WTC11 (cell line): ENCODE measurements around the gene LEUTX. TPM values are rescaled to one million over a fixed set of nuclear protein-coding genes. Genes with fewer than 3 reads are reported as not detected.
A peak's percentile ranks its signal among the peaks of the same experiment; 100 is the strongest.

Source experiments
- ATAC-seq: fragments of 200-7000 bp; cut with Tn5 transposase; 2 replicates; pipeline ENCODE4 v1.10.0; 2021; ENCODE audit warnings: mild to moderate bottlenecking, moderate library complexity
- CTCF ChIA-PET: fragments of 300-600 bp; sonication (Branson Sonifier 250); formaldehyde crosslinking; loops from one replicate; lab custom pipeline; 2021; ENCODE audit warnings: antibody characterized with exemption; lab: Charles Lee
- POLR2A ChIA-PET: fragments of 350-600 bp; sonication (Branson Sonifier 250); formaldehyde crosslinking; loops from one replicate; lab custom pipeline; 2021; ENCODE audit warnings: antibody characterized with exemption; lab: Charles Lee
- DNase-seq: peaks from one replicate; pipeline ENCODE4 v3.0.0; 2021; ENCODE audit warnings: low spot score
- H3K27ac Mint-ChIP-seq: 2 replicates; pipeline ENCODE4 v1.8.0; 2021; ENCODE audit warnings: mixed read lengths
- H3K27me3 Mint-ChIP-seq: 2 replicates; pipeline ENCODE4 v1.8.0; 2021; ENCODE audit warnings: low read depth, mild to moderate bottlenecking, moderate library complexity, mixed read lengths
- H3K36me3 Mint-ChIP-seq: 2 replicates; pipeline ENCODE4 v1.8.0; 2021; ENCODE audit warnings: mixed read lengths
- H3K4me1 Mint-ChIP-seq: 2 replicates; pipeline ENCODE4 v1.8.0; 2022; ENCODE audit warnings: mixed read lengths
- H3K4me3 Mint-ChIP-seq: 2 replicates; pipeline ENCODE4 v1.8.0; 2021; ENCODE audit warnings: mild to moderate bottlenecking, moderate library complexity, mixed read lengths
- H3K9me3 Mint-ChIP-seq: 2 replicates; pipeline ENCODE4 v1.8.0; 2021; ENCODE audit warnings: mixed read lengths
- CDX4 ChIP-seq: fragments of 250-450 bp; sonication (Bioruptor Pico); IDR thresholded peaks from 2 replicates; pipeline ENCODE4 v1.9.0; 2021; ENCODE audit warnings: moderate library complexity, mild to moderate bottlenecking, inconsistent platforms, borderline replicate concordance
- EMX1 ChIP-seq: fragments of 250-450 bp; sonication (Bioruptor Pico); IDR thresholded peaks from 2 replicates; pipeline ENCODE4 v1.8.0; 2021; ENCODE audit warnings: mild to moderate bottlenecking
- ERG ChIP-seq: fragments of 250-450 bp; sonication (Bioruptor Pico); IDR thresholded peaks from 2 replicates; pipeline ENCODE4 v1.8.0; 2021; ENCODE audit warnings: mild to moderate bottlenecking
- IRF1 ChIP-seq: sonication (generic); formaldehyde crosslinking; IDR thresholded peaks from 2 replicates; pipeline ENCODE4 v1.8.0; 2023; ENCODE audit warnings: missing genetic modification reagents
- MAX ChIP-seq: sonication (generic); formaldehyde crosslinking; IDR thresholded peaks from 2 replicates; pipeline ENCODE4 v1.8.0; 2022; ENCODE audit warnings: mild to moderate bottlenecking, missing genetic modification reagents
- MXD4 ChIP-seq: fragments of 250-450 bp; sonication (Bioruptor Pico); IDR thresholded peaks from 2 replicates; pipeline ENCODE4 v1.8.0; 2021; ENCODE audit warnings: mild to moderate bottlenecking, moderate library complexity, borderline replicate concordance
- NFATC4 ChIP-seq: fragments of 250-450 bp; sonication (Bioruptor Pico); IDR thresholded peaks from 2 replicates; pipeline ENCODE4 v1.9.0; 2021; ENCODE audit warnings: mild to moderate bottlenecking
- NFYB ChIP-seq: sonication (generic); formaldehyde crosslinking; conservative IDR thresholded peaks from 2 replicates; pipeline ENCODE4 v1.8.0; 2022; ENCODE audit warnings: low read depth, missing genetic modification reagents
- NR2C2 ChIP-seq: sonication (generic); formaldehyde crosslinking; IDR thresholded peaks from 2 replicates; pipeline ENCODE4 v1.8.0; 2022; ENCODE audit warnings: mild to moderate bottlenecking, missing genetic modification reagents
- PREB ChIP-seq: sonication (generic); formaldehyde crosslinking; IDR thresholded peaks from 2 replicates; pipeline ENCODE4 v1.8.1; 2022; ENCODE audit warnings: mild to moderate bottlenecking, missing genetic modification reagents, moderate library complexity, borderline replicate concordance
- PRRX2 ChIP-seq: fragments of 250-450 bp; sonication (Bioruptor Pico); IDR thresholded peaks from 2 replicates; pipeline ENCODE4 v1.8.0; 2021; ENCODE audit warnings: mild to moderate bottlenecking
- SP1 ChIP-seq: sonication (generic); formaldehyde crosslinking; conservative IDR thresholded peaks from 2 replicates; pipeline ENCODE4 v1.8.1; 2022; ENCODE audit warnings: missing genetic modification reagents
- ZBTB43 ChIP-seq: sonication (generic); formaldehyde crosslinking; IDR thresholded peaks from 2 replicates; pipeline ENCODE4 v1.8.1; 2023; ENCODE audit warnings: mild to moderate bottlenecking, missing genetic modification reagents
- ZNF138 ChIP-seq: sonication (generic); formaldehyde crosslinking; conservative IDR thresholded peaks from 2 replicates; pipeline ENCODE4 v1.8.1; 2022; ENCODE audit warnings: mild to moderate bottlenecking, moderate library complexity, missing genetic modification reagents
- ZNF219 ChIP-seq: sonication (generic); formaldehyde crosslinking; IDR thresholded peaks from 2 replicates; pipeline ENCODE4 v1.8.0; 2023; ENCODE audit warnings: missing genetic modification reagents, mild to moderate bottlenecking, borderline replicate concordance
- ZNF416 ChIP-seq: fragments of 250-450 bp; sonication (Bioruptor Pico); IDR thresholded peaks from 2 replicates; pipeline ENCODE4 v1.9.0; 2021; ENCODE audit warnings: mild to moderate bottlenecking, inconsistent platforms
- total RNA-seq: library from RNA; stranded (reverse); gene quantifications from 3 replicates; pipeline ENCODE4 v1.2.3, GENCODE V29; 2021

LEUTX gene
- total RNA-seq, 1 experiment from 2014 or later: not detected

GRCh38 chr19:39824143-39825092, 45.8 kb downstream of the LEUTX start (continued):
- TF ChIP-seq IRF1 (CRISPR knock-in tag) (no peak), MAX (CRISPR knock-in tag) (peak; percentile 44; the same call in 1 of the 2 replicates), CDX4 (CRISPR knock-in tag) (no peak; the same call in 1 of the 2 replicates), ZBTB43 (CRISPR knock-in tag) (no peak), ZNF219 (CRISPR knock-in tag) (no peak), PREB (CRISPR knock-in tag) (no peak), NR2C2 (CRISPR knock-in tag) (peak; percentile 83), NFATC4 (peak; percentile 67; the same call in 1 of the 2 replicates), NFYB (CRISPR knock-in tag) (peak; percentile 75), PRRX2 (CRISPR knock-in tag) (peak; percentile 78; the same call in 1 of the 2 replicates), SP1 (CRISPR knock-in tag) (peak; percentile 78; the same call in 1 of the 2 replicates), ZNF416 (0 out of 2 replicates have a peak, but pooled peaks have one; percentile 68)

- POLR2A ChIA-PET: interaction anchor here (0.6 to 1.6 kb wide), 3 partner anchors 8 to 65 kb away, joined by 3 to 14 read pairs (median 8); partner anchors contain the start of gene DYRK1B
- no peak overlapping the region for H3K4me3 Mint-ChIP-seq
- ATAC-seq: no peak
- TF ChIP-seq ZNF138: no peak
- no peak for TF ChIP-seq MXD4
- no peak for TF ChIP-seq EMX1
- TF ChIP-seq ERG (CRISPR knock-in tag): no peak
- no peak for TF ChIP-seq NFYB (CRISPR knock-in tag)
- TF ChIP-seq, all 79 proteins: peak for 0
- Mint-ChIP-seq H3K9me3 (no peaks in the 10 kb centered on the region), H3K36me3 (peaks cover 10% of the 10 kb centered on the region), H3K27ac (peak overlapping the region; percentile 60; the same call in 1 of the 2 replicates), H3K27me3 (no peaks in the 10 kb centered on the region), H3K4me1 (no peaks in the 10 kb centered on the region)
- CTCF ChIA-PET: interaction anchor here (0.8 to 2.0 kb wide), 4 partner anchors 9 to 32 kb away, joined by 3 to 6 read pairs (median 4); partner anchors contain the start of gene DYRK1B
- DNase-seq: no peak
Measured at GRCh38 chr19:39825093-39825463, 46.4 kb downstream of the LEUTX start.
